ENCODE measurements around the gene RNU6-1.

The RNU6-1 gene

GRCh38 chr15:67832897-67833709, 6.7 kb downstream of the RNU6-1 start:
- no peak for DNase-seq (ENCODE audit: low spot score)

GRCh38 chr15:67832031-67832551, 7.8 kb downstream of the RNU6-1 start:
- DNase-seq (ENCODE audit: low spot score), result no peak

GRCh38 chr15:67831363-67831762, 8.5 kb downstream of the RNU6-1 start:
- no peak for DNase-seq (ENCODE audit: low spot score)

GRCh38 chr15:67829647-67830504, 10.0 kb downstream of the RNU6-1 start:
- no peak for DNase-seq (ENCODE audit: low spot score)

GRCh38 chr15:67828969-67829646, 10.7 kb downstream of the RNU6-1 start:
- DNase-seq (ENCODE audit: low spot score), result no peak

- no peak for DNase-seq (ENCODE audit: low spot score)
Observed at GRCh38 chr15:67828278-67828968, 11.4 kb downstream of the RNU6-1 start.

- no peak for DNase-seq (ENCODE audit: low spot score)
Observed at GRCh38 chr15:67827562-67828277, 12.1 kb downstream of the RNU6-1 start.

- DNase-seq (ENCODE audit: low spot score), result no peak
Observed at GRCh38 chr15:67826717-67827561, 12.9 kb downstream of the RNU6-1 start.

- no peak for DNase-seq (ENCODE audit: low spot score)
Observed at GRCh38 chr15:67825881-67826716, 13.7 kb downstream of the RNU6-1 start.

- no peak for DNase-seq (ENCODE audit: low spot score)
Observed at GRCh38 chr15:67824976-67825880, 14.6 kb downstream of the RNU6-1 start, which contains the start of gene SKOR1. Gene SKOR1 (plus strand): TSS chr15:67825509. CDS start chr15:67825603, 94 bp downstream.

GRCh38 chr15:67824197-67824968, 15.5 kb downstream of the RNU6-1 start:
- DNase-seq (ENCODE audit: low spot score), result no peak

- no peak for DNase-seq (ENCODE audit: low spot score)
Observed at GRCh38 chr15:67823314-67824196, 16.3 kb downstream of the RNU6-1 start.

- no peak for DNase-seq (ENCODE audit: low spot score)
Observed at GRCh38 chr15:67822537-67823313, 17.1 kb downstream of the RNU6-1 start.

- DNase-seq (ENCODE audit: low spot score), result no peak
Observed at GRCh38 chr15:67821784-67822440, 17.9 kb downstream of the RNU6-1 start.
